GM12878 (cell line): Measurements from ENCODE around the gene MYO3B. TPM values are rescaled to one million over a fixed set of nuclear protein-coding genes. Genes with fewer than 3 reads are reported as not detected.

Experiments
- ATAC-seq: fragments of 200-7000 bp; cut with Tn5 transposase; 3 replicates; pipeline ENCODE4 v1.9.1; 2020; ENCODE audit warnings: mild to moderate bottlenecking, moderate library complexity
- BruUV-seq: library from RNA; stranded (reverse); fragments of 400-500 nt; replicated peaks from 2 replicates; lab custom pipeline; 2021; lab: Mats Ljungman, UMichigan
- CTCF ChIA-PET: fragments of 300-600 bp; sonication (Branson Sonifier 250); formaldehyde crosslinking; extraction: SDS; loops from one replicate; lab custom pipeline; 2021; ENCODE audit warnings: inconsistent platforms; lab: Yijun Ruan, JAX
- POLR2A ChIA-PET: fragments of 350-600 bp; formaldehyde crosslinking; extraction: SDS; loops from one replicate; lab custom pipeline; 2021; ENCODE audit warnings: inconsistent platforms; lab: Charles Lee
- RAD21 ChIA-PET: fragments of 300-600 bp; sonication (Branson Sonifier 250); formaldehyde crosslinking; loops from one replicate; lab custom pipeline; 2023; ENCODE audit warnings: antibody characterized with exemption; ENCODE audit not compliant: unreplicated experiment; lab: Charles Lee
- SMC1A ChIA-PET: fragments of 300-600 bp; sonication (Branson Sonifier 250); formaldehyde crosslinking; loops from one replicate; lab custom pipeline; 2023; ENCODE audit not compliant: unreplicated experiment, uncharacterized antibody; lab: Charles Lee
- DNase-seq: peaks from one replicate; pipeline ENCODE4 v3.0.0-alpha.2; 2011; ENCODE audit warnings: low read depth, low spot score
- FAIRE-seq: peaks from 3 replicates; lab custom pipeline; 2011; peaks lifted over from hg19 to GRCh38; lab: Jason Lieb, UNC
- H2AFZ ChIP-seq: 2 replicates; pipeline ENCODE4 v1.6.0; 2011; ENCODE audit warnings: low read depth, low read length, control low read depth; ENCODE audit not compliant: control insufficient read depth
- H3K27ac ChIP-seq: 2 replicates; pipeline ENCODE4 v1.5.1; 2011; ENCODE audit warnings: control low read depth; ENCODE audit not compliant: control insufficient read depth, insufficient read depth
- H3K27me3 ChIP-seq, 2 experiments: replicated peaks in 1 of 2; 2 replicates each; pipeline versions ENCODE4 v1.6.0 to v1.6.1; 2011; ENCODE audit warnings: low read length in 1 of 2; ENCODE audit not compliant: control insufficient read depth in 2 of 2, insufficient read depth in 2 of 2
- H3K36me3 ChIP-seq, 2 experiments: 2 replicates each; pipeline ENCODE4 v1.5.1; 2011; ENCODE audit warnings: low read length in 1 of 2; ENCODE audit not compliant: control insufficient read depth in 2 of 2, insufficient read depth in 2 of 2
- H3K4me1 ChIP-seq: 2 replicates; pipeline ENCODE4 v1.6.1; 2011; ENCODE audit warnings: mild to moderate bottlenecking, low read length, moderate library complexity, mixed read lengths; ENCODE audit not compliant: control insufficient read depth, insufficient read depth
- H3K4me2 ChIP-seq: 2 replicates; pipeline ENCODE4 v1.6.0; 2011; ENCODE audit warnings: control low read depth; ENCODE audit not compliant: control insufficient read depth, insufficient read depth
- H3K4me3 ChIP-seq: fragments of 200-600 bp; sonication (generic); 2 replicates; pipeline ENCODE4 v1.5.1; 2016
- H3K79me2 ChIP-seq: 2 replicates; pipeline ENCODE4 v1.6.0; 2011; ENCODE audit warnings: low read length; ENCODE audit not compliant: control insufficient read depth, insufficient read depth
- H3K9ac ChIP-seq: 2 replicates; pipeline ENCODE4 v1.8.0; 2011; ENCODE audit warnings: low read length, control low read depth, mixed read lengths; ENCODE audit not compliant: control insufficient read depth, insufficient read depth
- H3K9me3 ChIP-seq: replicated peaks from 3 replicates; pipeline ENCODE4 v1.5.1; 2011; ENCODE audit warnings: mild to moderate bottlenecking, low read length; ENCODE audit not compliant: control insufficient read depth, insufficient read depth
- H4K20me1 ChIP-seq: 2 replicates; pipeline ENCODE4 v1.6.0; 2011; ENCODE audit not compliant: control insufficient read depth, insufficient read depth
- BRCA1 ChIP-seq: IDR thresholded peaks from 2 replicates; pipeline ENCODE4 v1.6.1; 2011; ENCODE audit warnings: low read depth, low read length, improper control_type of control experiment
- RFX5 ChIP-seq: IDR thresholded peaks from 2 replicates; pipeline ENCODE4 v1.6.1; 2011; ENCODE audit warnings: low read depth, low read length, improper control_type of control experiment
- TAF1 ChIP-seq: IDR thresholded peaks from 2 replicates; pipeline ENCODE4 v1.6.1; 2011; ENCODE audit warnings: mild to moderate bottlenecking, low read depth, low read length, borderline replicate concordance
- TCF12 ChIP-seq: IDR thresholded peaks from 2 replicates; pipeline ENCODE4 v1.6.1; 2011; ENCODE audit warnings: low read depth, mild to moderate bottlenecking, low read length
- TCF3 ChIP-seq: IDR thresholded peaks from 2 replicates; pipeline ENCODE4 v1.6.1; 2012; ENCODE audit warnings: low read depth, mild to moderate bottlenecking, low read length, borderline replicate concordance; ENCODE audit not compliant: insufficient read depth
- ZNF622 ChIP-seq: fragments of 450-650 bp; IDR thresholded peaks from 2 replicates; pipeline ENCODE4 v1.6.1; 2017; ENCODE audit warnings: mild to moderate bottlenecking, inconsistent platforms
- WGBS: methylation state at CpG from one replicate; pipeline ENCODE4 v1.1.6; 2016; ENCODE audit warnings: low lambda C conversion rate; ENCODE audit not compliant: insufficient replicate concordance, insufficient coverage; ENCODE audit errors: missing lambda C conversion rate; 5-methylcytosine and 5-hydroxymethylcytosine counted together
- in situ Hi-C: fragments of 300-500 bp; cut with MboI; formaldehyde crosslinking; loops from 9 replicates; pipeline ENCODE4 v1.14.3; 2018; ENCODE audit warnings: mixed read lengths
- intact Hi-C: fragments of 100-400 bp; cut with micrococcal nuclease; formaldehyde crosslinking; loops from one replicate; pipeline ENCODE4 v1.14.2; 2022; ENCODE audit not compliant: unreplicated experiment
- polyA plus RNA-seq, 11 experiments: library from polyadenylated mRNA; depleted of rRNA in 4 of 11; unstranded in 6 of 11; stranded (reverse) in 5 of 11; fragments of >200 nt; fragmentation: Nextera tagmentation in 4 of 11; fragmentation: Illumina TruSeq in 1 of 11; extraction: Ambion mirVana in 4 of 11; extraction: Trizol in 1 of 11; gene quantifications; 1 replicate in 1 of 11; 2 replicates in 10 of 11; pipeline versions ENCODE4 v1.2.1 to v1.2.3, GENCODE V29; 2011 to 2016; ENCODE audit warnings: inconsistent platforms in 2 of 11, missing spikeins in 2 of 11, low read depth in 1 of 11
- total RNA-seq, 4 experiments: library from RNA; depleted of rRNA in 3 of 4; stranded (reverse); fragments of >200 nt in 3 of 4; fragmentation: Illumina TruSeq in 1 of 4; extraction: Trizol in 1 of 4; gene quantifications; 2 replicates each; pipeline versions ENCODE4 v1.2.1 to v1.2.3, GENCODE V29; 2013 to 2021
- TF ChIP-seq, protein P1 (sequence below), 3 experiments: IDR thresholded peaks in 2 of 3; conservative IDR thresholded peaks in 1 of 3; 2 replicates each; pipeline ENCODE4 v1.5.1; 2011; ENCODE audit warnings: low read depth in 3 of 3, low read length in 3 of 3, mild to moderate bottlenecking in 3 of 3, control low read depth in 2 of 3, moderate library complexity in 2 of 3, inconsistent platforms in 1 of 3, mixed read lengths in 1 of 3; ENCODE audit not compliant: control insufficient read depth in 2 of 3, insufficient read depth in 1 of 3; ENCODE audit errors: extremely low read depth in 1 of 3
- TF ChIP-seq, protein P2 (sequence below): IDR thresholded peaks from 2 replicates; pipeline ENCODE4 v1.6.1; 2012; ENCODE audit warnings: low read depth, low read length, improper control_type of control experiment

The MYO3B gene
- total and polyA plus RNA-seq, 10 of the 15 experiments (the other 5 are each of a cell fraction or from before 2014, with no cell fraction given), result 1.1 to 7.1 (median 2.1) TPM

DNA sequence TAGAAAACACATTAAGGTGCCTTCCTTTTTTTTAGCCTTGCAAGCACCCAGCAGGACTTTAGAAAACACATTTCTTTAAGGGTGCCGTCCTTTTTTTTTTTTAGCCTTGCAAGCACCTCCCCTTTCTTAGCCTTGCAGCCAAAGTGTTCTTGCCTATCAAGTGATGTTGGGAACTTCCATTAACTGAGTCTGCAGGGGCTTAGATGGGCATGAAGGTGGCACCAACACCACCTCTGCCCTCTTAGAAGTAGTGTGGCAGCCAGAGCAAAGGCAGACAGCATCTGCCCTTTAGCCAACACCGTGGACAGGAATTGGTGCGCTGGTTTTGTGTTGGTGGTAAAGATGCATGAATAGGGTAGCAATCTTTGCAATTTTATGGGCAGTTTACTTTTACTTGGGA, 325.6 kb downstream of the MYO3B start:
- ChIA-PET RAD21 (interaction anchor here (1.2 to 1.9 kb wide), 2 partner anchors 13 to 14 kb away, joined by 3 to 4 read pairs; no protein-coding TSS in a partner anchor), CTCF (no interaction called here), SMC1A (interaction anchor here (1.5 to 1.8 kb wide), 2 partner anchors 11 to 175 kb away, joined by 3 to 9 read pairs; no protein-coding TSS in a partner anchor), POLR2A (no interaction called here)
- ATAC-seq (no peak), FAIRE-seq (no peak), DNase-seq (no peak)
- H3K27ac ChIP-seq, result no peak overlapping the region
- BruUV-seq, result no TSS peak
- peaks cover 11% of the 10 kb centered on the region for H3K4me1 ChIP-seq
- no peaks in the 10 kb centered on the region for H3K9me3 ChIP-seq
- no peak overlapping the region for H3K4me2 ChIP-seq
- no peak overlapping the region for H3K4me3 ChIP-seq
- H3K36me3 ChIP-seq, result no peaks in the 10 kb centered on the region; a peak in 1 of 4 replicates
- TF ChIP-seq ZNF622 (no peak), TCF3 (no peak), RFX5 (no peak), TCF12 (no peak)
- no peak overlapping the region for H2AFZ ChIP-seq
- in situ Hi-C loops (no loop called here), intact Hi-C loops (no loop called here)
- no peak overlapping the region for H3K9ac ChIP-seq
- 36% methylated on average over 3 of the region's 3 CpGs for WGBS
- H4K20me1 ChIP-seq, result no peaks in the 10 kb centered on the region
- no peaks in the 10 kb centered on the region for H3K79me2 ChIP-seq
- H3K27me3 ChIP-seq, result no peaks in the 10 kb centered on the region

DNA sequence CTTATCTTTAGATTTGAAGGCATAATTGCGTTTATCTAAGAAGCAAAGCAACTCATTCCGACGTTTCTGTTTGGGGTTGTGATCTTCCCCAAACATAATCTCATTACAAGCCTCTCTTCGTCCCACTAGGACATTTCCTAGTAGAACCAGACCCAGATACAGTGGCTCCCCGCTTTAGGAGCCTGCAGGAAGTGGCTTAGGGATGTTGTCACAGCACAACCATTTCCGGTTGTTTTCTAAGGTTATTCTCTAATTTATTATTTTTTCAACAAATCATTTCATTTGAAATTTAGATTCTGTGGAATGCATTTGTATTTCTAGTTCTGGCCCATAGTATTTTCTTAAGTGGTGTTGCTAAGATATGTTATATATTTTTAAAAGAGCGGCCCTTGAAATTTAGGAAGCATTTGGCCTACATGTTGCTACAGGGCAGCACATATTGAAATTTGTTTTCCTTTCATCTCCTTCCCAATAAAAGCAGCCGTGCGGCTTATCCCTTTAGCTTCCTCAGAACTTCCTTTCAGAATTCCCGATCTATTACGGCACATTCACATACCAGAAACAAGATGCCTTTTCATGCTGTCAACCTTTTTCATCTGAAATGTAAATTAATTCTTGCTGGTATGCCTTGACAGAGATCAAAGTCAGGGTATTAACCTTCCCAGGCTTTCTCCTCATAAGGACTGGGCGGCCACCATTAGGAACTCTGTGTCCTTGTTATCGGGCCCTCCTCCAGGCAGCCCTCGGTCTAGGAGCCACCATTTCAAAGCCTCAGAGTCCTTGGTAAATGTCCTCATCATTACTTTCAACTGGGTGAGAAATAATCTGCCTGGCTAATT, 326.2 kb downstream of the MYO3B start:
- Histone ChIP-seq H3K9ac (no peak overlapping the region), H3K36me3 (no peaks in the 10 kb centered on the region; a peak in 1 of 4 replicates), H3K4me3 (no peak overlapping the region), H2AFZ (no peak overlapping the region), H3K4me2 (no peak overlapping the region), H3K4me1 (peaks cover 12% of the 10 kb centered on the region), H3K9me3 (no peaks in the 10 kb centered on the region), H4K20me1 (no peaks in the 10 kb centered on the region), H3K27ac (no peak overlapping the region), H3K79me2 (no peaks in the 10 kb centered on the region), H3K27me3 (no peaks in the 10 kb centered on the region)
- no TSS peak for BruUV-seq
- intact Hi-C loops, result no loop called here
- ChIA-PET CTCF (no interaction called here), POLR2A (no interaction called here), RAD21 (no interaction called here), SMC1A (interaction anchor here (0.6 to 11.5 kb wide), 4 partner anchors 9 to 95 kb away, joined by 3 to 203 read pairs (median 36); no protein-coding TSS in a partner anchor)
- DNase-seq (no peak), ATAC-seq (no peak), FAIRE-seq (no peak)
- in situ Hi-C loops, result no loop called here
- WGBS, result 68% methylated on average over 14 of the region's 14 CpGs
- TF ChIP-seq, protein P1, sequence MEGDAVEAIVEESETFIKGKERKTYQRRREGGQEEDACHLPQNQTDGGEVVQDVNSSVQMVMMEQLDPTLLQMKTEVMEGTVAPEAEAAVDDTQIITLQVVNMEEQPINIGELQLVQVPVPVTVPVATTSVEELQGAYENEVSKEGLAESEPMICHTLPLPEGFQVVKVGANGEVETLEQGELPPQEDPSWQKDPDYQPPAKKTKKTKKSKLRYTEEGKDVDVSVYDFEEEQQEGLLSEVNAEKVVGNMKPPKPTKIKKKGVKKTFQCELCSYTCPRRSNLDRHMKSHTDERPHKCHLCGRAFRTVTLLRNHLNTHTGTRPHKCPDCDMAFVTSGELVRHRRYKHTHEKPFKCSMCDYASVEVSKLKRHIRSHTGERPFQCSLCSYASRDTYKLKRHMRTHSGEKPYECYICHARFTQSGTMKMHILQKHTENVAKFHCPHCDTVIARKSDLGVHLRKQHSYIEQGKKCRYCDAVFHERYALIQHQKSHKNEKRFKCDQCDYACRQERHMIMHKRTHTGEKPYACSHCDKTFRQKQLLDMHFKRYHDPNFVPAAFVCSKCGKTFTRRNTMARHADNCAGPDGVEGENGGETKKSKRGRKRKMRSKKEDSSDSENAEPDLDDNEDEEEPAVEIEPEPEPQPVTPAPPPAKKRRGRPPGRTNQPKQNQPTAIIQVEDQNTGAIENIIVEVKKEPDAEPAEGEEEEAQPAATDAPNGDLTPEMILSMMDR (IDR thresholded peaks at IDR 0.05 in 2 of 3, conservative IDR thresholded peaks at IDR 0.05 in 1 of 3; ENCODE audit: control insufficient read depth in 2 of 3, extremely low read depth in 1 of 3, insufficient read depth in 1 of 3, low read depth in 3 of 3, low read length in 3 of 3), result no peak
- TF ChIP-seq, protein P2, sequence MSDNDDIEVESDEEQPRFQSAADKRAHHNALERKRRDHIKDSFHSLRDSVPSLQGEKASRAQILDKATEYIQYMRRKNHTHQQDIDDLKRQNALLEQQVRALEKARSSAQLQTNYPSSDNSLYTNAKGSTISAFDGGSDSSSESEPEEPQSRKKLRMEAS, result no peak
- TF ChIP-seq TAF1 (no peak), BRCA1 (no peak)
